OCI-LY3 (cell line): ENCODE data around the gene HLA-DMB.

ENCODE experiments used
- EZH2phosphoT487 ChIP-seq: fragments of 200-600 bp; shearing (Covaris generic); IDR thresholded peaks from 2 replicates; pipeline ENCODE4 v1.6.1; 2018; ENCODE audit warnings: antibody characterized with exemption, mixed run types, low read depth
- TF ChIP-seq, protein P1 (sequence below): fragments of 200-600, 300-600 bp; sonication (generic); IDR thresholded peaks from 2 replicates; pipeline ENCODE4 v1.5.1; 2014; ENCODE audit warnings: antibody characterized with exemption, low read length, low read depth

DNA sequence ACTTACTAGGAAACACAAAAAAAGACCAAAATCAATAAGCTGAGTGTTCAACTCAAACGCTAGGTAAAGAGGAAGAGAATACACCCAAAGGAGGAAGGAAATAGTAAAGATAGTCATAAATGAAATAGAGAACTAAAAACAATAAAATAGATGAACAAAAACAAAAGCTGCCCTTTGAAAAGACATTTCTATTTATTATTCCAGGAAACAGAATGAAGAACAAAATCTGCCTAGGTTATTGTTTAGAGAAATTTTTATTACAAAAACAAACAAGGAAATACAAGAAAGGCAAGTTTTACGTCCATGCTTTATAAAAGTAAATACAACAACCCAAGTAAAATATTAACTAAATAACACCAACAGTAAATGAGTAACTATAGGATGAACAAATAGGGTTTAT, 20.1 kb downstream of the HLA-DMB start:
- TF ChIP-seq, protein P1, sequence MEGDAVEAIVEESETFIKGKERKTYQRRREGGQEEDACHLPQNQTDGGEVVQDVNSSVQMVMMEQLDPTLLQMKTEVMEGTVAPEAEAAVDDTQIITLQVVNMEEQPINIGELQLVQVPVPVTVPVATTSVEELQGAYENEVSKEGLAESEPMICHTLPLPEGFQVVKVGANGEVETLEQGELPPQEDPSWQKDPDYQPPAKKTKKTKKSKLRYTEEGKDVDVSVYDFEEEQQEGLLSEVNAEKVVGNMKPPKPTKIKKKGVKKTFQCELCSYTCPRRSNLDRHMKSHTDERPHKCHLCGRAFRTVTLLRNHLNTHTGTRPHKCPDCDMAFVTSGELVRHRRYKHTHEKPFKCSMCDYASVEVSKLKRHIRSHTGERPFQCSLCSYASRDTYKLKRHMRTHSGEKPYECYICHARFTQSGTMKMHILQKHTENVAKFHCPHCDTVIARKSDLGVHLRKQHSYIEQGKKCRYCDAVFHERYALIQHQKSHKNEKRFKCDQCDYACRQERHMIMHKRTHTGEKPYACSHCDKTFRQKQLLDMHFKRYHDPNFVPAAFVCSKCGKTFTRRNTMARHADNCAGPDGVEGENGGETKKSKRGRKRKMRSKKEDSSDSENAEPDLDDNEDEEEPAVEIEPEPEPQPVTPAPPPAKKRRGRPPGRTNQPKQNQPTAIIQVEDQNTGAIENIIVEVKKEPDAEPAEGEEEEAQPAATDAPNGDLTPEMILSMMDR: no peak
- TF ChIP-seq EZH2phosphoT487: no peak
